ENCODE measurements around the gene TNFRSF12A. TPM values are rescaled to one million over a fixed set of nuclear protein-coding genes. Genes with fewer than 3 reads are reported as not detected.
A peak's percentile ranks its signal among the peaks of the same experiment; 100 is the strongest.

TNFRSF12A gene
- total RNA-seq: 71.3 and 72.4 TPM in 2 replicates
- long read RNA-seq, transcript TNFRSF12A-201 (4 exons, 1,033 nt): major isoform, 5 of 5 reads
- long read RNA-seq, partial matches to known transcripts: 0 of 5 reads
- long read RNA-seq, other reads (novel, unspliced or antisense): 0 of 5 reads

- TF ChIP-seq CTCF (IDR thresholded peaks at IDR 0.05): peak; percentile 8
- Mint-ChIP-seq H3K27ac (ENCODE audit: unreplicated experiment) (peak within 1 kb of the TSS; percentile 96), H3K27me3 (ENCODE audit: unreplicated experiment) (peaks cover 2% of the 10 kb centered on the region), H3K4me1 (ENCODE audit: unreplicated experiment) (peaks cover 38% of the 10 kb centered on the region), H3K4me3 (ENCODE audit: unreplicated experiment) (peak within 1 kb of the TSS; percentile 86), H3K36me3 (ENCODE audit: unreplicated experiment) (no peaks in the 10 kb centered on the region), H3K9me3 (ENCODE audit: unreplicated experiment) (no peaks in the 10 kb centered on the region)
- DNase-seq (ENCODE audit: extremely low spot score, unreplicated experiment): peak; percentile 89
Observed at GRCh38 chr16:3020247-3020603, at the start of gene TNFRSF12A. Gene TNFRSF12A, plus strand, starts transcription at chr16:3020368. Its CDS starts 30 bp downstream, at chr16:3020398.

GRCh38 chr16:2970563-2970962 is 49.6 kb upstream of the TNFRSF12A start:
- Mint-ChIP-seq H3K4me3 (ENCODE audit: unreplicated experiment) (peak overlapping the region; percentile 66), H3K36me3 (ENCODE audit: unreplicated experiment) (no peaks in the 10 kb centered on the region), H3K27me3 (ENCODE audit: unreplicated experiment) (no peaks in the 10 kb centered on the region), H3K4me1 (ENCODE audit: unreplicated experiment) (peaks cover 16% of the 10 kb centered on the region), H3K9me3 (ENCODE audit: unreplicated experiment) (no peaks in the 10 kb centered on the region), H3K27ac (ENCODE audit: unreplicated experiment) (no peak overlapping the region)
- DNase-seq (ENCODE audit: extremely low spot score, unreplicated experiment): no peak
- TF ChIP-seq CTCF (IDR thresholded peaks at IDR 0.05): no peak

GRCh38 chr16:2971134-2971984 is 48.8 kb upstream of the TNFRSF12A start:
- no peak overlapping the region for H3K27ac Mint-ChIP-seq (ENCODE audit: unreplicated experiment)
- no peaks in the 10 kb centered on the region for H3K27me3 Mint-ChIP-seq (ENCODE audit: unreplicated experiment)
- DNase-seq (ENCODE audit: extremely low spot score, unreplicated experiment): no peak
- no peaks in the 10 kb centered on the region for H3K36me3 Mint-ChIP-seq (ENCODE audit: unreplicated experiment)
- H3K4me3 Mint-ChIP-seq (ENCODE audit: unreplicated experiment): no peak overlapping the region
- no peaks in the 10 kb centered on the region for H3K9me3 Mint-ChIP-seq (ENCODE audit: unreplicated experiment)
- TF ChIP-seq CTCF (IDR thresholded peaks at IDR 0.05): no peak
- peaks cover 16% of the 10 kb centered on the region for H3K4me1 Mint-ChIP-seq (ENCODE audit: unreplicated experiment)

GRCh38 chr16:2971985-2972784 is 48.0 kb upstream of the TNFRSF12A start:
- no peak for DNase-seq (ENCODE audit: extremely low spot score, unreplicated experiment)
- Mint-ChIP-seq H3K27ac (ENCODE audit: unreplicated experiment) (no peak overlapping the region), H3K27me3 (ENCODE audit: unreplicated experiment) (no peaks in the 10 kb centered on the region), H3K9me3 (ENCODE audit: unreplicated experiment) (no peaks in the 10 kb centered on the region), H3K36me3 (ENCODE audit: unreplicated experiment) (no peaks in the 10 kb centered on the region), H3K4me1 (ENCODE audit: unreplicated experiment) (peaks cover 16% of the 10 kb centered on the region), H3K4me3 (ENCODE audit: unreplicated experiment) (no peak overlapping the region)
- TF ChIP-seq CTCF (IDR thresholded peaks at IDR 0.05): no peak

- Mint-ChIP-seq H3K9me3 (ENCODE audit: unreplicated experiment) (no peaks in the 10 kb centered on the region), H3K27ac (ENCODE audit: unreplicated experiment) (no peak overlapping the region)
Observed at GRCh38 chr16:2973093-2973492, 47.1 kb upstream of the TNFRSF12A start.

More at GRCh38 chr16:2973093-2973492, 47.1 kb upstream of the TNFRSF12A start:
- no peak for TF ChIP-seq CTCF (IDR thresholded peaks at IDR 0.05)
- DNase-seq (ENCODE audit: extremely low spot score, unreplicated experiment): no peak
- H3K4me3 Mint-ChIP-seq (ENCODE audit: unreplicated experiment): no peak overlapping the region
- no peaks in the 10 kb centered on the region for H3K27me3 Mint-ChIP-seq (ENCODE audit: unreplicated experiment)
- H3K4me1 Mint-ChIP-seq (ENCODE audit: unreplicated experiment): peaks cover 16% of the 10 kb centered on the region
- no peaks in the 10 kb centered on the region for H3K36me3 Mint-ChIP-seq (ENCODE audit: unreplicated experiment)
